ENCODE data around the gene CKAP4. TPM values are rescaled to one million over a fixed set of nuclear protein-coding genes. Genes with fewer than 3 reads are reported as not detected.

The CKAP4 gene
- total and polyA plus RNA-seq, 9 of the 15 experiments (the other 6 are each of a cell fraction or from before 2014, with no cell fraction given): 0.08 to 0.20 TPM; not detected in 7

DNA sequence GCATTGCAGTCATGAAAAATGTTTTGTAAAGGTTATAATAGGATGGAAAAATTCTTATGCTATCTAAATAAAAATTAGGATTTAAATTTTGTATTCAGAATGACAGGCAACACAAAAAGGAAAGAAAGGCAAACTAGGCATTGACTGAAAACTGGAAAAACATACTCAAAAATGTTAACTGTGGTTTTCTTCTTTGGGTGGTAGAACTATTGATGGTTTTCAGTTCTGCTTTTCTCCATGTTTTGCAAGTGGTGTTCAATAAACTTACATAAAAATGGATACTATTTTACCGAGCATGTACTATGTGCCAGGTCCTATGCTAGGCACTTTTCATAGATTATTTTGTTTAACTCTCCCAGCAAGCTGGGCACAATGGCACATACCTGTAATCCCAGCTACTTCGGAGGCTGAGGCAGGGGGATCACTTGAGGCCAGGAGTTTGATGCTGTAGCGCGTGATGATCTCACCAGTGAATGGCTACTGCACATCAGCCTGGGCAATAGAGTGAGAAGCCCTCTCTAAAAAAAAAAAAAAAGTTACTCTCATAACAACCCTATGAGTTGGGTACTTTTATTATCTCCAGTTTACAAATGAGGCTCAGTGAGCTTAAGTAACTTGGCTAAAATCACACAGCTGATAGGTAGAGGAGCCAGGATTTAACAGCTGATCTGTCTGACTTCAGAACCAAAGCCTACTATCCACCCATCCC, 28.4 kb upstream of the CKAP4 start:
- H3K4me2 ChIP-seq (ENCODE audit: insufficient read depth, low read length): no peak overlapping the region
- no peak overlapping the region for H3K4me3 ChIP-seq
- ChIA-PET POLR2A (no interaction called here), CTCF (ENCODE audit: low intra/inter-chr PET ratio) (interaction anchor here (0.6 kb wide), 1 partner anchor 277 kb away, joined by 3 read pairs; no protein-coding TSS in a partner anchor)
- H3K36me3 ChIP-seq (ENCODE audit: control insufficient read depth, insufficient read depth, low read length): no peaks in the 10 kb centered on the region
- TF ChIP-seq ZNF444 (CRISPR knock-in tag; IDR thresholded peaks at IDR 0.05): no peak
- TF ChIP-seq, protein P1, sequence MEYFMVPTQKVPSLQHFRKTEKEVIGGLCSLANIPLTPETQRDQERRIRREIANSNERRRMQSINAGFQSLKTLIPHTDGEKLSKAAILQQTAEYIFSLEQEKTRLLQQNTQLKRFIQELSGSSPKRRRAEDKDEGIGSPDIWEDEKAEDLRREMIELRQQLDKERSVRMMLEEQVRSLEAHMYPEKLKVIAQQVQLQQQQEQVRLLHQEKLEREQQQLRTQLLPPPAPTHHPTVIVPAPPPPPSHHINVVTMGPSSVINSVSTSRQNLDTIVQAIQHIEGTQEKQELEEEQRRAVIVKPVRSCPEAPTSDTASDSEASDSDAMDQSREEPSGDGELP (CRISPR knock-in tag; IDR thresholded peaks at IDR 0.05; ENCODE audit: borderline replicate concordance): no peak
- no peak for TF ChIP-seq RBBP5 (IDR thresholded peaks at IDR 0.05; ENCODE audit: borderline replicate concordance, insufficient read depth, low read length, poor library complexity, severe bottlenecking)
- TF ChIP-seq ZNF778 (CRISPR knock-in tag; IDR thresholded peaks at IDR 0.05): no peak
- TF ChIP-seq TEAD2 (tag; IDR thresholded peaks at IDR 0.05): no peak
- no peak for TF ChIP-seq RAD51 (IDR thresholded peaks at IDR 0.05; ENCODE audit: borderline replicate concordance, low read depth)
- TF ChIP-seq TCF3 (CRISPR knock-in tag; IDR thresholded peaks at IDR 0.05): no peak
- TF ChIP-seq ZNF77 (CRISPR knock-in tag; IDR thresholded peaks at IDR 0.05): no peak
- TF ChIP-seq, protein P2, sequence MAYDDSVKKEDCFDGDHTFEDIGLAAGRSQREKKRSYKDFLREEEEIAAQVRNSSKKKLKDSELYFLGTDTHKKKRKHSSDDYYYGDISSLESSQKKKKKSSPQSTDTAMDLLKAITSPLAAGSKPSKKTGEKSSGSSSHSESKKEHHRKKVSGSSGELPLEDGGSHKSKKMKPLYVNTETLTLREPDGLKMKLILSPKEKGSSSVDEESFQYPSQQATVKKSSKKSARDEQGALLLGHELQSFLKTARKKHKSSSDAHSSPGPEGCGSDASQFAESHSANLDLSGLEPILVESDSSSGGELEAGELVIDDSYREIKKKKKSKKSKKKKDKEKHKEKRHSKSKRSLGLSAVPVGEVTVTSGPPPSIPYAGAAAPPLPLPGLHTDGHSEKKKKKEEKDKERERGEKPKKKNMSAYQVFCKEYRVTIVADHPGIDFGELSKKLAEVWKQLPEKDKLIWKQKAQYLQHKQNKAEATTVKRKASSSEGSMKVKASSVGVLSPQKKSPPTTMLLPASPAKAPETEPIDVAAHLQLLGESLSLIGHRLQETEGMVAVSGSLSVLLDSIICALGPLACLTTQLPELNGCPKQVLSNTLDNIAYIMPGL (CRISPR knock-in tag; IDR thresholded peaks at IDR 0.05): no peak
- TF ChIP-seq, protein P3, sequence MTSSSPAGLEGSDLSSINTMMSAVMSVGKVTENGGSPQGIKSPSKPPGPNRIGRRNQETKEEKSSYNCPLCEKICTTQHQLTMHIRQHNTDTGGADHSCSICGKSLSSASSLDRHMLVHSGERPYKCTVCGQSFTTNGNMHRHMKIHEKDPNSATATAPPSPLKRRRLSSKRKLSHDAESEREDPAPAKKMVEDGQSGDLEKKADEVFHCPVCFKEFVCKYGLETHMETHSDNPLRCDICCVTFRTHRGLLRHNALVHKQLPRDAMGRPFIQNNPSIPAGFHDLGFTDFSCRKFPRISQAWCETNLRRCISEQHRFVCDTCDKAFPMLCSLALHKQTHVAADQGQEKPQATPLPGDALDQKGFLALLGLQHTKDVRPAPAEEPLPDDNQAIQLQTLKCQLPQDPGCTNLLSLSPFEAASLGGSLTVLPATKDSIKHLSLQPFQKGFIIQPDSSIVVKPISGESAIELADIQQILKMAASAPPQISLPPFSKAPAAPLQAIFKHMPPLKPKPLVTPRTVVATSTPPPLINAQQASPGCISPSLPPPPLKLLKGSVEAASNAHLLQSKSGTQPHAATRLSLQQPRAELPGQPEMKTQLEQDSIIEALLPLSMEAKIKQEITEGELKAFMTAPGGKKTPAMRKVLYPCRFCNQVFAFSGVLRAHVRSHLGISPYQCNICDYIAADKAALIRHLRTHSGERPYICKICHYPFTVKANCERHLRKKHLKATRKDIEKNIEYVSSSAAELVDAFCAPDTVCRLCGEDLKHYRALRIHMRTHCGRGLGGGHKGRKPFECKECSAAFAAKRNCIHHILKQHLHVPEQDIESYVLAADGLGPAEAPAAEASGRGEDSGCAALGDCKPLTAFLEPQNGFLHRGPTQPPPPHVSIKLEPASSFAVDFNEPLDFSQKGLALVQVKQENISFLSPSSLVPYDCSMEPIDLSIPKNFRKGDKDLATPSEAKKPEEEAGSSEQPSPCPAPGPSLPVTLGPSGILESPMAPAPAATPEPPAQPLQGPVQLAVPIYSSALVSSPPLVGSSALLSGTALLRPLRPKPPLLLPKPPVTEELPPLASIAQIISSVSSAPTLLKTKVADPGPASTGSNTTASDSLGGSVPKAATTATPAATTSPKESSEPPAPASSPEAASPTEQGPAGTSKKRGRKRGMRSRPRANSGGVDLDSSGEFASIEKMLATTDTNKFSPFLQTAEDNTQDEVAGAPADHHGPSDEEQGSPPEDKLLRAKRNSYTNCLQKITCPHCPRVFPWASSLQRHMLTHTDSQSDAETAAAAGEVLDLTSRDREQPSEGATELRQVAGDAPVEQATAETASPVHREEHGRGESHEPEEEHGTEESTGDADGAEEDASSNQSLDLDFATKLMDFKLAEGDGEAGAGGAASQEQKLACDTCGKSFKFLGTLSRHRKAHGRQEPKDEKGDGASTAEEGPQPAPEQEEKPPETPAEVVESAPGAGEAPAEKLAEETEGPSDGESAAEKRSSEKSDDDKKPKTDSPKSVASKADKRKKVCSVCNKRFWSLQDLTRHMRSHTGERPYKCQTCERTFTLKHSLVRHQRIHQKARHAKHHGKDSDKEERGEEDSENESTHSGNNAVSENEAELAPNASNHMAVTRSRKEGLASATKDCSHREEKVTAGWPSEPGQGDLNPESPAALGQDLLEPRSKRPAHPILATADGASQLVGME (CRISPR knock-in tag; IDR thresholded peaks at IDR 0.05): no peak
- no peak for TF ChIP-seq EP300 (IDR thresholded peaks at IDR 0.05; ENCODE audit: low read length)
- TF ChIP-seq KLF10 (CRISPR knock-in tag; IDR thresholded peaks at IDR 0.05): no peak
- H3K9me1 ChIP-seq (ENCODE audit: control insufficient read depth, insufficient read depth, low read length): no peaks in the 10 kb centered on the region
- FAIRE-seq (no peak), DNase-seq (ENCODE audit: extremely low read depth in 1 of 4, low spot score in 3 of 4) (no peak), ATAC-seq (no peak)
- intact Hi-C loops (cut with micrococcal nuclease) (no loop called here), in situ Hi-C loops (cut with MboI) (no loop called here)
- H3K9ac ChIP-seq (ENCODE audit: insufficient read depth in 1 of 2, low read depth in 2 of 2, low read length in 2 of 2): no peak overlapping the region
- no TSS peak for BruUV-seq (replicated peaks)
- H3K27me3 ChIP-seq (ENCODE audit: control insufficient read depth in 2 of 2, insufficient read depth in 2 of 2, low read length in 2 of 2): peaks cover 6 to 18% of the 10 kb centered on the region in 2 experiments; a peak in 4 of 5 replicates
- no peaks in the 10 kb centered on the region for H4K20me1 ChIP-seq (replicated peaks; ENCODE audit: control insufficient read depth, insufficient read depth, low read length)
- H2AFZ ChIP-seq (ENCODE audit: low read depth, low read length): no peak overlapping the region
- H3K9me3 ChIP-seq (replicated peaks; ENCODE audit: control insufficient read depth, insufficient read depth, low read depth, low read length): no peaks in the 10 kb centered on the region
- H3K79me2 ChIP-seq (ENCODE audit: control insufficient read depth, insufficient read depth, low read length): no peaks in the 10 kb centered on the region
- H3K4me1 ChIP-seq (replicated peaks in 1 of 2; ENCODE audit: control insufficient read depth in 2 of 2, insufficient read depth in 2 of 2, low read length in 2 of 2): no peaks in the 10 kb centered on the region
- 8% methylated on average over 4 of the region's 4 CpGs for WGBS (ENCODE audit: insufficient coverage, low coverage, missing lambda C conversion rate)
- no peak overlapping the region for H3K27ac ChIP-seq (ENCODE audit: extremely low read depth, low read depth, low read length)

All from K562 (cell line).